LNCaP clone FGC (cell line): Measurements from ENCODE around the gene MFN1.
"Not testable (repeated sequence)": the region's sequence is repeated elsewhere in the genome, so short reads cannot be mapped to it uniquely, and the experiment has no call there.

ENCODE experiments used
- DNase-seq: peaks from one replicate; pipeline ENCODE4 v3.0.0-alpha.2; 2011; ENCODE audit warnings: low read depth
- H3K4me3 ChIP-seq: 2 replicates; pipeline ENCODE4 v1.5.1; 2011; ENCODE audit warnings: mild to moderate bottlenecking, low read depth, low read length, control low read depth
- CTCF ChIP-seq: IDR thresholded peaks from 2 replicates; pipeline ENCODE4 v1.5.1; 2012; ENCODE audit warnings: mild to moderate bottlenecking; ENCODE audit not compliant: control insufficient read depth, insufficient read depth; ENCODE audit errors: extremely low read depth

Gene MFN1

GRCh38 chr3:179304605-179305004, 42.9 kb upstream of the MFN1 start:
- TF ChIP-seq CTCF: no peak
- H3K4me3 ChIP-seq: no peak overlapping the region
- DNase-seq: no peak

DNA sequence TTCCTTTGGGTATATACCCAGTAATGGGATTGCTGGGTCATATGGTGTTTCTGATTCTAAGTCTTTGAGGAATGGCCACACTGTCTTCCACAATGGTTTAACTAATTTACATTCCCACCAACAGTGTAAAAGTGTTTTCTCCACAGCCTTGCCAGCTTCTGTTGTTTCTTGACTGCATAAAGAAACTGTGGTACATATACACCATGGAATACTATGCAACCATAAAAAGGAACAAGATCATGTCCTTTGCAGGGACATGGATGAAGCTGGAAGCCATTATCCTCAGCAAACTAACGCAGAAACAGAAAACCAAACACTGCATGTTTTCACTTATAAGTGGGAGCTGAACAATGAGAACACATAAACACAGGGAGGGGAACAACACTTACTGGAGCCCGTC, 40.1 kb upstream of the MFN1 start:
- H3K4me3 ChIP-seq, DNase-seq: not testable (repeated sequence)

DNA sequence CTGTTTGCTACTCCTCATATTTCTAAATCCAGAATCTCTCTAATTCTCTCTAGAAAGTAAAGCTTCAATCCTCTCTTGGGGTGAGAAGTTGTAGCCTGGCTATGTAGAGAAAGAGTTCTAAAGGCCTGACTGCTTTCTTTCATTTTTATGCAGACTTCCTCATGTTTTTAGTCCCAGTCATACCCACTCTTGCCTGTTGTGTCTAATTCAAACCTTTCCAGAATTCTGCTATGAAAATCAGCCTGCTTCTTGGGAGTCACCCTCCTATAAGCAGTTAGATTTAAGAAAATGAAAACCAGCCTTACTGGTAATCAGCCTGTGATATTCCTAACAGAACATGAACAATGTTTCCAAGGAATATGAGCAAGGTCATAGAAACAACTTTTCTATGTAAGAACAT, 39.5 kb upstream of the MFN1 start:
- no peak overlapping the region for H3K4me3 ChIP-seq
- no peak for TF ChIP-seq CTCF
- DNase-seq: no peak

- no peak for DNase-seq
Observed at GRCh38 chr3:179309225-179310078, 38.1 kb upstream of the MFN1 start.

GRCh38 chr3:179318876-179319275, 28.6 kb upstream of the MFN1 start:
- no peak for TF ChIP-seq CTCF
- DNase-seq: no peak
- no peak overlapping the region for H3K4me3 ChIP-seq

More at GRCh38 chr3:179309225-179310078, 38.1 kb upstream of the MFN1 start:
- no peak overlapping the region for H3K4me3 ChIP-seq
- no peak for TF ChIP-seq CTCF

DNA sequence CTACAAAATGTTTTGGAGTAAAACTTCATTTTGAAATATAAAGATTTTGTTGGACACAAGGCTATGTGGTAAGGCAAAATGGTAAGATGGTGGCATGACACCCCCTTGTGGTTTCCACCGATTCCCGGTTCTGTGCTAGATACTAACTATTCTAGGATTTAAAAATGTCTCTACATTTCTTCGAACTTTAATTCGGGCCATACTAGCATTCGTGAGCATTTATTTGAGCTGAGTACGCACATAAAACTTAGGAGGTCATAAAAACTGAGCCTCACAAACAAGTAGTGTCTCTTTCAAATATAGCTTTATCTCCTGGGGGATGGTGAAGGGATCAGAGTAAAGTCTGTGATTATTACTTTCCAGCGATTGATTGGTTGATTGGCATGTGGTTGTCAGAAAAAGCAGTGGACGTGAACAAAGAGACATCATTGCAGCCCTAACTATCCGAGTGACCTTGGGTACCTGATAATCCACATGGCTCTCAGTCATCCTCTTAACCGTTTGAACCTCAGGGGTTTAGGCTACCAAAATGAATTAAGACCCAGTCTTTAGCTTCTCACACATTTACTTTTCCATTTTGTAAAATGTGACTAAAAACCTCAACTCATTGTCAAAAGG, 25.7 kb upstream of the MFN1 start:
- H3K4me3 ChIP-seq: peak overlapping the region; percentile 87
- DNase-seq: no peak
- peak; percentile 60 for TF ChIP-seq CTCF

DNA sequence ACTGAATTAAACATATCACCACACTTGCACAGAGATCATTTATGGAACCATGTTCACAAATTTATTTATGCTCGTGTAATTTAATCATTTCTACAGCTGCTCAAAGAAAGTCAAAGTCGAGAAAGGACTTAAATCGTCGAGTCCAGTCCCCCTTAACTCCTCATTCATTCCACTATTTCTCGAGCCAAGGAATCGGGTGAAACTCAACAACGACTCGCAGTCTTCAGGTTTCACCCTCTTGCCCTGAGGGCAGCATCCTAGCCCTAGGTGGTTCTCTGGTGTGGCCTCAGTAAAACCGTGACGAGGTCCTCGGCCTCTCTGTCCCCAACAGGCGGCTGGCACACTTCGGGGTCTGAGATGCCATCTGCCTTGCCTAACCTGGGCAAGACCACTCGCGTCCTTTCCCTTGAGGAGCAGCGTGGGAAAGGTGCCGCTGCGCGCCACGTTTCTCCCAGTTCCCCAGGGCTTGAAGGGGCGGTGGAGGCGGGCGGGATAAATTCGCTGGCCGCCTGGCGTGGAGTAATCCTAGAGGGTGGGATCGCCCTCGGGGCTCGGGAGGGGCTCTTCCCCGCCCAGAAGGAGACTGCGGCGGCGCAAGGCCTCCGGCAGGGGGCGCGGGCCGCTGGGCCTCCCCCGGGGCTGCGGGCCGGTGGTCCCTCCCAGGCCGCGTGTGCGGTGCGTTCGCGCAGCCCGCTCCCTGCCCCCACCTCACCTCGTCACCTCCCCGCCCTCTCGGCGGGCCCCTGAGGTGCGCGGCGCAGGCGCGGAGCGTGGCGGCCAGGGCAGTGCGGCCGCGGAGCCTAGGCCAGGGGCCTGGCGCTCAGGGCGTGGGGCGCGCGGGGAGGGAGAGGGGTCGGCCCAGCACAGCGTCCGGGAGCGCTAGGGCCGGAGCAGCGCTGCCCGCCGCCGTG, 25.0 kb upstream of the MFN1 start, which contains the start of gene ZNF639:
TSS of gene ZNF639 (plus strand) at position 746 of the 911 bp plus-strand sequence. CDS start 5,263 bp downstream, outside the sequence.
- peak within 1 kb of the TSS; percentile 87 for H3K4me3 ChIP-seq
- peak; percentile 67 for TF ChIP-seq CTCF
- no peak for DNase-seq
